Measurements from ENCODE around the gene ERGIC3. TPM values are rescaled to one million over a fixed set of nuclear protein-coding genes. Genes with fewer than 3 reads are reported as not detected.

The ERGIC3 gene
- total and polyA plus RNA-seq, 2 of the 13 experiments (the other 11 are each of a cell fraction or from before 2014, with no cell fraction given): 407 to 670 TPM

GRCh38 chr20:35539756-35540212, 2.1 kb upstream of the ERGIC3 start (continued):
- TF ChIP-seq HNF1A (IDR thresholded peaks at IDR 0.05; ENCODE audit: low read depth) (no peak), HNF1A (CRISPR knock-in tag; IDR thresholded peaks at IDR 0.05; ENCODE audit: borderline replicate concordance) (no peak), ZNF850 (CRISPR knock-in tag; conservative IDR thresholded peaks at IDR 0.05) (no peak), SNAI1 (CRISPR knock-in tag; IDR thresholded peaks at IDR 0.05; ENCODE audit: borderline replicate concordance) (no peak), MXI1 (IDR thresholded peaks at IDR 0.05; ENCODE audit: borderline replicate concordance, low read depth, low read length) (no peak; the same call in 2 of the 3 replicates), SALL2 (CRISPR knock-in tag; IDR thresholded peaks at IDR 0.05) (no peak), MAFK (conservative IDR thresholded peaks at IDR 0.05 in 1 of 2, IDR thresholded peaks at IDR 0.05 in 1 of 2; ENCODE audit: low read length in 2 of 2) (no peak), ELF3 (CRISPR knock-in tag; IDR thresholded peaks at IDR 0.05) (peak; percentile 90), SMAD3 (CRISPR knock-in tag; IDR thresholded peaks at IDR 0.05) (no peak), BCL6 (CRISPR knock-in tag; IDR thresholded peaks at IDR 0.05) (no peak), EEA1 (CRISPR knock-in tag; IDR thresholded peaks at IDR 0.05; ENCODE audit: borderline replicate concordance) (no peak), NR2F6 (IDR thresholded peaks at IDR 0.05) (no peak), NR2F6 (CRISPR knock-in tag; IDR thresholded peaks at IDR 0.05) (no peak), SMARCC2 (IDR thresholded peaks at IDR 0.05) (no peak), ZNF431 (CRISPR knock-in tag; IDR thresholded peaks at IDR 0.05; ENCODE audit: borderline replicate concordance, low read depth) (no peak), ZBTB38 (CRISPR knock-in tag; IDR thresholded peaks at IDR 0.05) (no peak; the same call in 1 of the 2 replicates), BORCS8-MEF2B (CRISPR knock-in tag; IDR thresholded peaks at IDR 0.05) (no peak), GABPA (IDR thresholded peaks at IDR 0.05; ENCODE audit: low read depth, low read length) (peak; percentile 43), GABPA (CRISPR knock-in tag; IDR thresholded peaks at IDR 0.05; ENCODE audit: low read depth) (peak; percentile 84), ZBTB1 (CRISPR knock-in tag; IDR thresholded peaks at IDR 0.05; ENCODE audit: borderline replicate concordance) (no peak), ZFP36 (IDR thresholded peaks at IDR 0.05; ENCODE audit: borderline replicate concordance, low read depth, low read length, partially characterized antibody) (no peak), ZNF652 (CRISPR knock-in tag; IDR thresholded peaks at IDR 0.05; ENCODE audit: borderline replicate concordance, low read depth) (no peak), GTF2F1 (IDR thresholded peaks at IDR 0.05; ENCODE audit: low read length) (no peak), TP53 (CRISPR knock-in tag; conservative IDR thresholded peaks at IDR 0.05) (no peak), RFXANK (CRISPR knock-in tag; IDR thresholded peaks at IDR 0.05) (0 out of 2 replicates have a peak, but pooled peaks have one; percentile 27)
- TF ChIP-seq, protein P1, sequence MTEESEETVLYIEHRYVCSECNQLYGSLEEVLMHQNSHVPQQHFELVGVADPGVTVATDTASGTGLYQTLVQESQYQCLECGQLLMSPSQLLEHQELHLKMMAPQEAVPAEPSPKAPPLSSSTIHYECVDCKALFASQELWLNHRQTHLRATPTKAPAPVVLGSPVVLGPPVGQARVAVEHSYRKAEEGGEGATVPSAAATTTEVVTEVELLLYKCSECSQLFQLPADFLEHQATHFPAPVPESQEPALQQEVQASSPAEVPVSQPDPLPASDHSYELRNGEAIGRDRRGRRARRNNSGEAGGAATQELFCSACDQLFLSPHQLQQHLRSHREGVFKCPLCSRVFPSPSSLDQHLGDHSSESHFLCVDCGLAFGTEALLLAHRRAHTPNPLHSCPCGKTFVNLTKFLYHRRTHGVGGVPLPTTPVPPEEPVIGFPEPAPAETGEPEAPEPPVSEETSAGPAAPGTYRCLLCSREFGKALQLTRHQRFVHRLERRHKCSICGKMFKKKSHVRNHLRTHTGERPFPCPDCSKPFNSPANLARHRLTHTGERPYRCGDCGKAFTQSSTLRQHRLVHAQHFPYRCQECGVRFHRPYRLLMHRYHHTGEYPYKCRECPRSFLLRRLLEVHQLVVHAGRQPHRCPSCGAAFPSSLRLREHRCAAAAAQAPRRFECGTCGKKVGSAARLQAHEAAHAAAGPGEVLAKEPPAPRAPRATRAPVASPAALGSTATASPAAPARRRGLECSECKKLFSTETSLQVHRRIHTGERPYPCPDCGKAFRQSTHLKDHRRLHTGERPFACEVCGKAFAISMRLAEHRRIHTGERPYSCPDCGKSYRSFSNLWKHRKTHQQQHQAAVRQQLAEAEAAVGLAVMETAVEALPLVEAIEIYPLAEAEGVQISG (CRISPR knock-in tag; IDR thresholded peaks at IDR 0.05): peak; percentile 50; the same call in 1 of the 2 replicates
- TF ChIP-seq, protein P2, sequence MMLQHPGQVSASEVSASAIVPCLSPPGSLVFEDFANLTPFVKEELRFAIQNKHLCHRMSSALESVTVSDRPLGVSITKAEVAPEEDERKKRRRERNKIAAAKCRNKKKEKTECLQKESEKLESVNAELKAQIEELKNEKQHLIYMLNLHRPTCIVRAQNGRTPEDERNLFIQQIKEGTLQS (CRISPR knock-in tag; IDR thresholded peaks at IDR 0.05): no peak
